Hepatocyte (in vitro differentiated cells): ENCODE measurements around the gene C21orf91. TPM values are rescaled to one million over a fixed set of nuclear protein-coding genes. Genes with fewer than 3 reads are reported as not detected.
"Not testable (repeated sequence)": the region's sequence is repeated elsewhere in the genome, so short reads cannot be mapped to it uniquely, and the experiment has no call there.

Experiments used
- DNase-seq: peaks from one replicate; pipeline ENCODE4 v3.0.0-alpha.2; 2016; ENCODE audit warnings: low spot score
- H2AFZ ChIP-seq: fragments of 200-600 bp; sonication (generic); 2 replicates; pipeline ENCODE4 v1.6.0; 2016; ENCODE audit warnings: antibody characterized with exemption, mild to moderate bottlenecking
- H3K27ac ChIP-seq: fragments of 200-600 bp; sonication (generic); 2 replicates; pipeline ENCODE4 v1.5.1; 2016; ENCODE audit warnings: mild to moderate bottlenecking
- H3K27me3 ChIP-seq: fragments of 200-600 bp; sonication (generic); 2 replicates; pipeline ENCODE4 v1.6.1; 2016
- H3K36me3 ChIP-seq: fragments of 200-600 bp; sonication (generic); replicated peaks from 2 replicates; pipeline ENCODE4 v1.5.1; 2016; ENCODE audit warnings: low read depth; ENCODE audit not compliant: insufficient read depth
- H3K4me1 ChIP-seq: fragments of 200-600 bp; sonication (generic); 2 replicates; pipeline ENCODE4 v1.5.1; 2016; ENCODE audit warnings: mild to moderate bottlenecking, moderate library complexity; ENCODE audit not compliant: insufficient read depth
- H3K4me2 ChIP-seq: fragments of 200-600 bp; sonication (generic); 2 replicates; pipeline ENCODE4 v1.6.0; 2016
- H3K4me3 ChIP-seq: fragments of 200-600 bp; sonication (generic); 2 replicates; pipeline ENCODE4 v1.5.1; 2016; ENCODE audit warnings: mild to moderate bottlenecking
- H3K79me2 ChIP-seq: fragments of 200-600 bp; sonication (generic); 2 replicates; pipeline ENCODE4 v1.6.0; 2017; ENCODE audit warnings: mild to moderate bottlenecking
- H3K9me2 ChIP-seq: fragments of 200-600 bp; sonication (generic); replicated peaks from 2 replicates; pipeline ENCODE4 v1.6.0; 2017; ENCODE audit warnings: mild to moderate bottlenecking; ENCODE audit not compliant: insufficient read depth
- H3K9me3 ChIP-seq: fragments of 200-600 bp; sonication (generic); 2 replicates; pipeline ENCODE4 v1.5.1; 2016; ENCODE audit warnings: low read depth, mild to moderate bottlenecking
- H4K20me1 ChIP-seq: fragments of 200-600 bp; sonication (generic); 2 replicates; pipeline ENCODE4 v1.6.0; 2016; ENCODE audit warnings: mild to moderate bottlenecking; ENCODE audit not compliant: insufficient read depth, poor library complexity, severe bottlenecking
- CTCF ChIP-seq: fragments of 200-600 bp; sonication (generic); IDR thresholded peaks from 2 replicates; pipeline ENCODE4 v1.5.1; 2016; ENCODE audit warnings: antibody characterized with exemption, mild to moderate bottlenecking; ENCODE audit not compliant: poor library complexity
- EZH2 ChIP-seq: fragments of 200-600 bp; sonication (generic); IDR thresholded peaks from 2 replicates; pipeline ENCODE4 v1.6.1; 2016; ENCODE audit warnings: antibody characterized with exemption, mild to moderate bottlenecking, borderline replicate concordance
- EZH2phosphoT487 ChIP-seq: fragments of 200-600 bp; sonication (generic); IDR thresholded peaks from one replicate; pipeline ENCODE4 v1.6.1; 2018; ENCODE audit warnings: antibody characterized with exemption, mild to moderate bottlenecking, low read depth, moderate library complexity; ENCODE audit not compliant: unreplicated experiment, severe bottlenecking
- WGBS: methylation state at CpG from one replicate; pipeline ENCODE4 v1.1.6; 2016; ENCODE audit warnings: low lambda C conversion rate; ENCODE audit errors: missing lambda C conversion rate; 5-methylcytosine and 5-hydroxymethylcytosine counted together
- polyA plus RNA-seq: library from polyadenylated mRNA; unstranded; fragments of >200 nt; fragmentation: Nextera tagmentation; extraction: Ambion mirVana; gene quantifications from 2 replicates; pipeline ENCODE4 v1.2.1, GENCODE V29; 2016
- total RNA-seq: library from RNA; depleted of rRNA; stranded (reverse); fragments of >200 nt; gene quantifications from 2 replicates; pipeline ENCODE4 v1.2.3, GENCODE V29; 2014

C21orf91 gene
- total and polyA plus RNA-seq, 2 experiments from 2014 or later = 3.9 to 11.1 TPM

GRCh38 chr21:17775431-17776126 is 43.6 kb downstream of the C21orf91 start:
- H3K4me2 ChIP-seq = no peak overlapping the region
- H3K4me1 ChIP-seq = no peaks in the 10 kb centered on the region
- no peaks in the 10 kb centered on the region for H4K20me1 ChIP-seq
- H3K36me3 ChIP-seq = no peaks in the 10 kb centered on the region
- no peak for TF ChIP-seq CTCF
- no peak for TF ChIP-seq EZH2phosphoT487
- no peaks in the 10 kb centered on the region for H3K79me2 ChIP-seq
- no peak overlapping the region for H3K27ac ChIP-seq
- no peak overlapping the region for H3K4me3 ChIP-seq
- DNase-seq = no peak
- no peaks in the 10 kb centered on the region for H3K9me2 ChIP-seq
- H2AFZ ChIP-seq = no peak overlapping the region
- H3K27me3 ChIP-seq = no peaks in the 10 kb centered on the region
- no peaks in the 10 kb centered on the region for H3K9me3 ChIP-seq
- WGBS = 91% methylated on average over 17 of the region's 17 CpGs

GRCh38 chr21:17775021-17775420 is 44.1 kb downstream of the C21orf91 start:
- H3K9me3 ChIP-seq, H3K27me3 ChIP-seq, H3K27ac ChIP-seq, H3K79me2 ChIP-seq, H3K4me2 ChIP-seq, H3K9me2 ChIP-seq, H3K4me3 ChIP-seq, H2AFZ ChIP-seq, DNase-seq, H3K36me3 ChIP-seq, H3K4me1 ChIP-seq, H4K20me1 ChIP-seq: not testable (repeated sequence)
- 97% methylated on average over 7 of the region's 7 CpGs for WGBS

GRCh38 chr21:17769447-17769845 is 49.7 kb downstream of the C21orf91 start:
- H3K9me2 ChIP-seq = no peaks in the 10 kb centered on the region
- DNase-seq = no peak
- no peaks in the 10 kb centered on the region for H3K79me2 ChIP-seq
- no peaks in the 10 kb centered on the region for H3K27me3 ChIP-seq
- no peak overlapping the region for H3K4me2 ChIP-seq
- H3K4me3 ChIP-seq = no peak overlapping the region
- no peaks in the 10 kb centered on the region for H3K9me3 ChIP-seq
- no peaks in the 10 kb centered on the region for H3K4me1 ChIP-seq
- 85% methylated on average over 3 of the region's 3 CpGs for WGBS
- H2AFZ ChIP-seq = no peak overlapping the region
- no peaks in the 10 kb centered on the region for H3K36me3 ChIP-seq
- no peaks in the 10 kb centered on the region for H4K20me1 ChIP-seq
- no peak overlapping the region for H3K27ac ChIP-seq
- TF ChIP-seq CTCF (no peak), EZH2 (no peak), EZH2phosphoT487 (no peak)

GRCh38 chr21:17768840-17769446 is 50.2 kb downstream of the C21orf91 start:
- no peaks in the 10 kb centered on the region for H3K36me3 ChIP-seq
- no peaks in the 10 kb centered on the region for H3K79me2 ChIP-seq
- WGBS = 52% methylated on average over 3 of the region's 3 CpGs
- H3K4me2 ChIP-seq = no peak overlapping the region
- H2AFZ ChIP-seq = no peak overlapping the region
- no peak overlapping the region for H3K4me3 ChIP-seq
- H3K9me3 ChIP-seq = no peaks in the 10 kb centered on the region
- no peak overlapping the region for H3K27ac ChIP-seq
- H3K4me1 ChIP-seq = no peaks in the 10 kb centered on the region
- TF ChIP-seq CTCF (no peak), EZH2 (no peak), EZH2phosphoT487 (no peak)
- H3K27me3 ChIP-seq = no peaks in the 10 kb centered on the region
- H4K20me1 ChIP-seq = no peaks in the 10 kb centered on the region
- no peak for DNase-seq
- H3K9me2 ChIP-seq = no peaks in the 10 kb centered on the region
